Endothelial cell (in vitro differentiated cells): ENCODE results near the gene LYSMD3. TPM values are rescaled to one million over a fixed set of nuclear protein-coding genes. Genes with fewer than 3 reads are reported as not detected.

Source experiments
- DNase-seq: peaks from one replicate; pipeline ENCODE4 v3.0.0; 2021; ENCODE audit warnings: low spot score
- H3K27ac Mint-ChIP-seq: one replicate; pipeline ENCODE4 v1.8.0; 2021; ENCODE audit warnings: mixed read lengths, inconsistent platforms; ENCODE audit not compliant: unreplicated experiment
- H3K27me3 Mint-ChIP-seq: one replicate; pipeline ENCODE4 v1.8.0; 2021; ENCODE audit warnings: mild to moderate bottlenecking, moderate library complexity, mixed read lengths, inconsistent platforms; ENCODE audit not compliant: unreplicated experiment
- H3K36me3 Mint-ChIP-seq: one replicate; pipeline ENCODE4 v1.8.0; 2021; ENCODE audit warnings: mild to moderate bottlenecking, low read depth, mixed read lengths, inconsistent platforms; ENCODE audit not compliant: unreplicated experiment
- H3K4me1 Mint-ChIP-seq: one replicate; pipeline ENCODE4 v1.8.0; 2021; ENCODE audit warnings: mild to moderate bottlenecking, mixed read lengths, inconsistent platforms; ENCODE audit not compliant: unreplicated experiment
- H3K4me3 Mint-ChIP-seq: one replicate; pipeline ENCODE4 v1.8.0; 2021; ENCODE audit warnings: mild to moderate bottlenecking, mixed read lengths, inconsistent platforms; ENCODE audit not compliant: unreplicated experiment
- H3K9me3 Mint-ChIP-seq: one replicate; pipeline ENCODE4 v1.8.0; 2021; ENCODE audit warnings: mixed read lengths, inconsistent platforms; ENCODE audit not compliant: unreplicated experiment
- total RNA-seq: library from RNA; stranded (reverse); fragmentation: NEBNext Ultra II Directional; extraction: Animal tissue kit (Norgen Biotek cat#: 25700); gene quantifications from one replicate; pipeline ENCODE4 v1.2.1, GENCODE V29; 2021; ENCODE audit not compliant: unreplicated experiment
- TF ChIP-seq, protein P1 (sequence below): fragments of 200-600 bp; sonication (generic); IDR thresholded peaks from one replicate; pipeline ENCODE4 v1.5.0; 2021; ENCODE audit warnings: antibody characterized with exemption; ENCODE audit not compliant: unreplicated experiment

Gene LYSMD3
- total RNA-seq, 1 donor from 2014 or later: 15.6 TPM

- Mint-ChIP-seq H3K9me3 (no peaks in the 10 kb centered on the region), H3K27ac (no peak overlapping the region), H3K36me3 (no peaks in the 10 kb centered on the region), H3K4me3 (no peak overlapping the region), H3K4me1 (no peaks in the 10 kb centered on the region), H3K27me3 (no peaks in the 10 kb centered on the region)
- TF ChIP-seq, protein P1, sequence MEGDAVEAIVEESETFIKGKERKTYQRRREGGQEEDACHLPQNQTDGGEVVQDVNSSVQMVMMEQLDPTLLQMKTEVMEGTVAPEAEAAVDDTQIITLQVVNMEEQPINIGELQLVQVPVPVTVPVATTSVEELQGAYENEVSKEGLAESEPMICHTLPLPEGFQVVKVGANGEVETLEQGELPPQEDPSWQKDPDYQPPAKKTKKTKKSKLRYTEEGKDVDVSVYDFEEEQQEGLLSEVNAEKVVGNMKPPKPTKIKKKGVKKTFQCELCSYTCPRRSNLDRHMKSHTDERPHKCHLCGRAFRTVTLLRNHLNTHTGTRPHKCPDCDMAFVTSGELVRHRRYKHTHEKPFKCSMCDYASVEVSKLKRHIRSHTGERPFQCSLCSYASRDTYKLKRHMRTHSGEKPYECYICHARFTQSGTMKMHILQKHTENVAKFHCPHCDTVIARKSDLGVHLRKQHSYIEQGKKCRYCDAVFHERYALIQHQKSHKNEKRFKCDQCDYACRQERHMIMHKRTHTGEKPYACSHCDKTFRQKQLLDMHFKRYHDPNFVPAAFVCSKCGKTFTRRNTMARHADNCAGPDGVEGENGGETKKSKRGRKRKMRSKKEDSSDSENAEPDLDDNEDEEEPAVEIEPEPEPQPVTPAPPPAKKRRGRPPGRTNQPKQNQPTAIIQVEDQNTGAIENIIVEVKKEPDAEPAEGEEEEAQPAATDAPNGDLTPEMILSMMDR: no peak
- no peak for DNase-seq
Measured at GRCh38 chr5:90542827-90543519, 13.6 kb upstream of the LYSMD3 start.

DNA sequence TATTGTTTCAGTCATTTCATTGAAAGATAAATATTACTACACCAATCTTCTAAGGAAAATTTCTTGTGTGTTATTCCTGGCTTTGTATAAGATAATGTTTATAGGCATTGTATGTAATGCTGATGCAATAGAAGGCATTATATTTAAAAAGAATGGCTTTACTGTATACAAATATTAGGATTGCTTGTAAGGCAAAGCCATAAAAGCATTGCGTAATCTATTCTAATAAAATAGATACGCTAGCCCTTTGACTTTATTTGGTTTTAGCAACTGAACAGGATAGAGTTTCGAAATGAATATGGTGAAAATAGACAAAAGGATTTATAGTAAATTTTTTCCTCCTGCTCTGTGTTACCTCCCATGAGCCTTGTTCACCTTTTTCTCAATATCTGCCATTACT lies 5.5 kb upstream of the LYSMD3 start:
- no peak overlapping the region for H3K27ac Mint-ChIP-seq

GRCh38 chr5:90533794-90534193 lies 4.4 kb upstream of the LYSMD3 start:
- Mint-ChIP-seq H3K4me3 (no peak overlapping the region), H3K27ac (no peak overlapping the region), H3K27me3 (peaks cover 6% of the 10 kb centered on the region), H3K4me1 (peaks cover 5% of the 10 kb centered on the region), H3K36me3 (peaks cover 4% of the 10 kb centered on the region), H3K9me3 (no peaks in the 10 kb centered on the region)
- TF ChIP-seq, protein P1: no peak
- DNase-seq: no peak

More for the DNA sequence above, 5.5 kb upstream of the LYSMD3 start:
- TF ChIP-seq, protein P1: no peak
- H3K36me3 Mint-ChIP-seq: peaks cover 2% of the 10 kb centered on the region
- H3K4me3 Mint-ChIP-seq: no peak overlapping the region
- no peak for DNase-seq
- no peaks in the 10 kb centered on the region for H3K9me3 Mint-ChIP-seq
- H3K27me3 Mint-ChIP-seq: peaks cover 3% of the 10 kb centered on the region
- H3K4me1 Mint-ChIP-seq: peaks cover under 1% of the 10 kb centered on the region

DNA sequence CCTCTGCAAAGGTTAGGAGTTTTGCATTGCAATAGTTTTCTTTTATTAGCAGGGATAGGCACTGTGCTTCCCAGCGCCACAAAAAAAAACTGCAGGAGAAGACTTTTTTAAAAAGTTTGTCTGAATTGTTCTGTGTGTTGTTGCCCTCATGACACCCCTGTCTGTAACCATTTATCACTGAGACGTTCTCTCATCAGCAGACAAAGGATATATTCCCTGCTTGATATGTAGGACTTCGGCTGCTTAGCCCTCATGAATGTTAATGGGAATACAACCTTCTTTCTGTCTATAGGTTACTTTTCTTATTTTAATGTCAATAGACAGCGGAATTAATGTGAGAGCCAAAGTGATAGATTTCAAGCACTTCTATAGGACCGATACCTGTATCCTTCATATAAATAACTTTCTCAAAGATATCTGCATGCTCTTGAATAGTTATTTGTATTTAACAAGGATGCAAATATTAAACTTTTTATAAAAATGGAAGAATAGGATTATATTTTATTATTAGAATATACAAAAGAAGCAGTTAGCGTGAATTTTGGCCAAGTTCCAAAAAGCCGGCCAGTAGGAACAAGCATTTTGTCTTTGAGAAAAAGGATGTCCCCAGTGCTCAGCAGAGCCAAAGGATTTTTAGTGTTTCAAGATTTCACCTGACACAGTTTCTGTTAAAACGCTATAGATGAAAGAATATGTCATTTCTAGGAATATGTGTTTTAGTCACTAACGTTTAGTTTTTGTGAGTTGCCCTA lies 1.5 kb upstream of the LYSMD3 start:
- peaks cover 7% of the 10 kb centered on the region for H3K27me3 Mint-ChIP-seq
- TF ChIP-seq, protein P1: no peak
- peaks cover 4% of the 10 kb centered on the region for H3K36me3 Mint-ChIP-seq
- H3K9me3 Mint-ChIP-seq: no peaks in the 10 kb centered on the region
- peaks cover 21% of the 10 kb centered on the region for H3K4me1 Mint-ChIP-seq
- DNase-seq: no peak
- H3K4me3 Mint-ChIP-seq: no peak overlapping the region
- no peak overlapping the region for H3K27ac Mint-ChIP-seq
